Adipose tissue (tissue), 3 donors: Measurements from ENCODE around the gene TNFRSF6B. TPM values are rescaled to one million over a fixed set of nuclear protein-coding genes. Genes with fewer than 3 reads are reported as not detected.

Experiments used
- H3K27ac ChIP-seq: one replicate; pipeline ENCODE4 v1.5.1; 2013; ENCODE audit warnings: low read depth, low read length
- WGBS, 3 donors: extraction: QIAGEN DNeasy Blood & Tissue Kit; methylation state at CpG; one replicate each; pipeline ENCODE4 v1.1.7; 2013; 5-methylcytosine and 5-hydroxymethylcytosine counted together
- polyA plus RNA-seq, 3 donors: library from polyadenylated mRNA; stranded (reverse); fragments of 200-250 nt; gene quantifications; one replicate each; pipeline ENCODE4 v1.2.3, GENCODE V29; 2013
- donor health status: healthy with polysubstance abuse.
- donor health status: Bipolar disorder and iron deficiency.
- donor health status: healthy.

The TNFRSF6B gene
- polyA plus RNA-seq, 3 donors, result 7.4 to 92.8 (median 9.3) TPM

- no peak overlapping the region for H3K27ac ChIP-seq
- WGBS, 3 donors, result 69 to 79% (median 77%) methylated on average over 27 to 30 of the region's 30 CpGs
Measured at GRCh38 chr20:63741676-63742380, 45.4 kb downstream of the TNFRSF6B start.

DNA sequence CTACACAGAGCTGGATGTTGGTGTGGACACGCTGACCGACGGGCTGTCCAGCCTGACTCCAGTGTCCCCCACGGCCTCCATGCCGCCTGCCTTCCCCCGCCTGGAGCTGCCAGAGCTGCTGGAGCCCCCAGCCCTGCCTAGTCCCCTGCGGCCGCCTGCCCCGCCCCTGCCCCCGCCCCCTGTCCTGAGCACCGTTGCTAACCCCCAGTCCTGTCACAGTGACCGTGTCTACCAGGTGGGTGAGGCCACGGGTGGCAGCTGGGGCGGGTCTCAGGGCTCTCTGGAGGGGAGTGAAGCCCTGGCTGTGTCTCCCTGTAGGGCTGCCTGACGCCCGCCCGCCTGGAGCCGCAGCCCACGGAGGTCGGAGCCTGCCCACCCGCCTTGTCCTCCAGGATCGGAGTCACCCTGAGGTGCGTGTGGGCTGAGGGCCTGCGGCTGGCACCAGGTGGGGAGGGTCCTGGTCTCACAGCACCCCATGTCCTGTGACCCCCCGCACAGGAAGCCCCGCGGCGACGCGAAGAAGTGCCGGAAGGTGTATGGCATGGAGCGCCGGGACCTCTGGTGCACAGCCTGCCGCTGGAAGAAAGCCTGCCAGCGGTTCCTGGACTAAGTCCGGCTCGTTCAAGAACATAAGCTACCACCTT, 46.1 kb downstream of the TNFRSF6B start:
- WGBS, 3 donors, result 85 to 87% (median 86%) methylated on average over 29 to 37 of the region's 37 CpGs
- H3K27ac ChIP-seq, result no peak overlapping the region

- 84 to 88% (median 88%) methylated on average over 31 of the region's 31 CpGs for WGBS, 3 donors
Measured at GRCh38 chr20:63743210-63743970, 46.9 kb downstream of the TNFRSF6B start.

DNA sequence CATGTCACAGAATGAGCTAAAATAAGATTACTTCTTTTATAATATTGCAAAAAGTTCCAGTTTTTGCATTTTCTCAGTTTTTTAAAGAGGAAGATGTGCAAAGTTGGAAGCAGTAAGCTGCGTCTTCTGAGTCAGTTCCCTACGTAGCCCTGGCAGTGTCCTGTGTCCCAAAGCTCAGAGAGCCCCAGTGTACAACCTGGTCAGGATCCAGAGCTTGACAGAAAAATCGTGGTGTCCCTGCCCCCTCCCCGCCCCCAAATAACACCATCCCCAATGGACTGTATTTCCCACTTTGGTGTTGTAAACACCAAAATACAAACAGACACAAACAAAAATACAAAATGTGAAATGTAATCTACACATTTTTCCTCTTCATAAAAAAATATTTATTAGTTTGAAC, 47.7 kb downstream of the TNFRSF6B start:
- 61 to 73% (median 72%) methylated on average over 4 of the region's 4 CpGs for WGBS, 3 donors
- H3K27ac ChIP-seq, result no peak overlapping the region

More at GRCh38 chr20:63743210-63743970, 46.9 kb downstream of the TNFRSF6B start:
- H3K27ac ChIP-seq, result no peak overlapping the region

DNA sequence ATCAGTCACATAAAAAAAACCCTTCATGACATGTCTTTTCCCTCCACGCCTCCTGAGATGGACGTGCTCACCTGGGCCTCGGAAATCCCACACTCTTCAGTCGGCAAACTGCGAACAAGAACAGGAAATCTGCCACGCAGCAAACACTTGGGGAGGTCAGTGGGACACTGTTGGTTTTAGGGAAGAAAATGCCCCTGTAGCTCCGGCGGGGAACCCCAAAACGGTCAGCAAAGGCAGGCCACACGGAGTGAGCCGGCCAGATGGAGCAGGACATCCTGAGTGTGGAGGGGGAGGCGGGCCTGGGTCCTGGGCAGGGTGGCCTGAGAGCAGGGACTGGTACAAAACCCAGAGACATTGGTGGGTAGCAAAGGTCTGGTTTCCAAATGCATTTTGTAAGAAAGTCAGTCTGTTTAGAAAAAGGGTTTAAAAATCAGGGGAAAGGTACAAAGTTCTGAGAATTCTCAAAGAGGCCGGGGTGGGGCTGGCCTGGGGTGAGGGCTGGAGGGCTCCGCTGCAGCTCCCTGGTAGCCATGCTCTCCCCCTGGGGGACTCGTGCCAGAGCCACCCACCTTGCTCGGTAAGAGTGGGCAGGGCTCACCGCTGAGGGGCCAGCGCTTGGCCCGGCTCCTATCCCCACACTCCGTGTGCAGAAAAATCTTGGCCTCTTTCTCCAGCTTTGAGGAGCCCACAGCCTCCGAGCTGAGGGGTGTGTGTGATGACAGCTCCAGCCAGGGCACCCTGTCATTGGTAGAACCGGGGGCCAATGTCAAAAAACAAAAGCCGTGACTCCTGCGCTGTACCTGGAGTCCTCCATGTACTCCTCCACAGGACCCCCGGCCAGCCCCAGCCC, 48.3 kb downstream of the TNFRSF6B start:
- 71 to 80% (median 79%) methylated on average over 25 of the region's 25 CpGs for WGBS, 3 donors

GRCh38 chr20:63745424-63745805, 49.0 kb downstream of the TNFRSF6B start:
- H3K27ac ChIP-seq, result no peak overlapping the region
- 82 to 85% (median 83%) methylated on average over 15 of the region's 15 CpGs for WGBS, 3 donors

More for the DNA sequence above, 48.3 kb downstream of the TNFRSF6B start:
- H3K27ac ChIP-seq, result no peak overlapping the region

DNA sequence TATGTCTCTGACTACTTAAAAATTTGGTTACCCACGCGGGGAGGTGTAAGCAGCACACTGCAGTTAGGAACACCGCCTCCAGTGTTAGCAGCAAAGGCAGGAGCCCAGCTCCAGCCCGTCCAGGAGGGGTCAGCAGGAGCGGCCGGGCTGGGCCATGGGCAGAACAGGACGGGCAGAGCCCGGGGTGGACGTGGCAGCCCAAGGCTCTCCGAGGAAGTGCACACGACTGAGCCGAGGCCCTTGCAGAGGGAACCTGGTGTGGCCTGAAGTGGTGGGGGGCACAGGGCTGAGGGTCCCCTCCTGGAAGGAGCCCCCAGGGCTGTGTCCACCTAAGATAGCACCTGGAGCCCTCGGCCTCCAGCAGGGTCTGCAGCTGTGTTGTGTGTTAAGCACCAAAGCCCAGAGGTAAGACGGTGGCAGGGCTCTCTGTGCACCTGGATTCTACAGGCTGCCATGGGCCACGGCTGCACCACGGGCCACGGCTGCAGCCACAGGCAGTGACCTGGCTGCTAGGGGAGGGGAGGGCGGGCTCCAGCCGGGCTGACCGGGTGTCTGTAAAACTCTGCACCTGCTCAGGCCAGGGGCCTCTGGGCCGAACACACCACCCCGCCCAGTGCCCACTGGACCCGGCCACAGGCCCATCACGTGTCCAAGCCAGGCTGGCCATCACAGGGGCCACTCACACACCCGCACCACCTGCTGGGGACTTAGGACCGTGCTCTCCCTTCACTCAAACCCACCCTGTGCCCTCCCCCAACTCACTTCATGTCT, 49.7 kb downstream of the TNFRSF6B start:
- 87 to 93% (median 92%) methylated on average over 24 to 26 of the region's 26 CpGs for WGBS, 3 donors
- H3K27ac ChIP-seq, result no peak overlapping the region

DNA sequence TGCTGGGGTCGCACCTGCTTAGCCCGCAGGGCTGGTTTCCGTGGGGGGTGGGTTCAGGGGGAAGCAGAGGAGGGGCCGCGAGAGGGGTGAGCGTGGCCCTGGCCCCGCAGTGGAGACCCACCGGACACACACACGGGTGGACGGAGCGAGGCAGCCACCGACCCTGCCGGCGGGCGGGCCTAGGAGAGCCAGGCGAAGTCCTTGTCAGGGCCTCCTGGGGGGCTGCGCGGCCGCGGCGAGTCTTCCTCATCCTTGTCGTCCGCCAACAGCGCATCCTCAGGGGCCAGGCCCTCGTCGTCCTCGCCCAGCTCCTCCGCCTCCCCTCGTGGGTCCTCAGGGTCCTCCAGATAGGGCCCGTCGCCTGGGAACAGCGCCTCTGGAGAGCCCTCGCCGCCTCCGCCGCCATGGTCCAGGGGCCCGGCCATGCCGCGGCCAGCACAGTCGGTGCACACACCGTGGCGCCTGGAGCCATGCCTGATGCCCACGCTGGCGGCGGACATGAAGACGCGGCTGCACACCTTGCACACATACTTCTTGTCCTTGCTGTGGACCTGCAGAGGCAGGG, 50.4 kb downstream of the TNFRSF6B start:
- no peak overlapping the region for H3K27ac ChIP-seq
- 90 to 95% (median 93%) methylated on average over 37 to 47 of the region's 47 CpGs for WGBS, 3 donors

DNA sequence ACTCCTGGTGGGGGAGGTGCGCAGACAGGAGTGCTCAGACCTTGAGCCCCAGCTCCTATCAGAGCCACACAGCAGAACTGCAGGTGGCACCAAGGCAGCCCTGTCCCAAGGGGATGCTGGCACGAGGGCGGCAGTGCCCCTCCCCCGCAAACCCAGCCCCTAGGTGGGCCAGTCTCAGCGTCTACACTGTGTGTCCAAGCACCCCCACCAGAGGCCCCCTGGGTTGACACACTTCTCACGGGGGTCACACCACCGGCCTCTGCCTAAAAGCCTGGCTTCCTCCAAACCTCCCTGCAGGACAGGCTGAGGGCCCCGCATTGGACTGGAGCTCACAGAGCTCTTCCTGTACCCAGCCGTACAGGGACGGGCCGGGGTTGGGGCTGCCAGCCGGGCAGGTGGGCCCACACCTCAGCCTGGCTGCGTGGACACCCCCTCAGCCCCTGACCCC, 51.2 kb downstream of the TNFRSF6B start:
- 62 to 82% (median 79%) methylated on average over 9 to 13 of the region's 13 CpGs for WGBS, 3 donors

More for the DNA sequence above, 51.2 kb downstream of the TNFRSF6B start:
- H3K27ac ChIP-seq, result no peak overlapping the region

Other genes with a start within 250 kb of the TNFRSF6B start
- gene KCNQ2, start 224.0 kb upstream of the TNFRSF6B start, polyA plus RNA-seq, result 1 to 10 TPM in 1 of 3 donors, under 1 TPM in 1, not detected in 1; 0.10 to 1.6 TPM
- gene EEF1A2, start 197.6 kb upstream of the TNFRSF6B start, polyA plus RNA-seq, result 10 to 100 TPM in 1 of 3 donors, 1 to 10 TPM in 2; 1.2 to 24.4 (median 3.2) TPM
- gene PPDPF, start 175.9 kb upstream of the TNFRSF6B start, polyA plus RNA-seq, result 100 to 1,000 TPM; 195 to 215 (median 203) TPM
- 1 to 10 TPM in 2 of 3 donors, not detected in 1; 1.6 to 3.6 TPM for gene PTK6, start 159.3 kb upstream of the TNFRSF6B start, polyA plus RNA-seq
- under 1 TPM in 1 of 3 donors, not detected in 2; 0.06 TPM for gene SRMS, start 148.9 kb upstream of the TNFRSF6B start, polyA plus RNA-seq
- 1 to 10 TPM in 1 of 3 donors, under 1 TPM in 2; 0.17 to 1.0 (median 0.36) TPM for gene FNDC11, start 142.5 kb upstream of the TNFRSF6B start, polyA plus RNA-seq
- gene HELZ2, start 122.4 kb upstream of the TNFRSF6B start, polyA plus RNA-seq, result 10 to 100 TPM; 11.3 to 22.0 (median 13.3) TPM
- gene GMEB2, start 69.6 kb upstream of the TNFRSF6B start, polyA plus RNA-seq, result 1 to 10 TPM; 6.9 to 9.6 (median 7.5) TPM
- 10 to 100 TPM; 10.6 to 16.9 (median 12.6) TPM for gene STMN3, start 43.2 kb upstream of the TNFRSF6B start, polyA plus RNA-seq
- 10 to 100 TPM in 2 of 3 donors, 1 to 10 TPM in 1; 7.3 to 16.1 (median 11.8) TPM for gene RTEL1, start 38.3 kb upstream of the TNFRSF6B start, polyA plus RNA-seq
- 10 to 100 TPM; 26.9 to 50.8 (median 40.9) TPM for gene ARFRP1, start 11.3 kb downstream of the TNFRSF6B start, polyA plus RNA-seq
- gene ZGPAT, start 11.4 kb downstream of the TNFRSF6B start, polyA plus RNA-seq, result 10 to 100 TPM; 13.2 to 33.0 (median 30.7) TPM
- gene LIME1, start 40.0 kb downstream of the TNFRSF6B start, polyA plus RNA-seq, result 10 to 100 TPM in 2 of 3 donors, 1 to 10 TPM in 1; 5.2 to 16.7 (median 10.7) TPM
- 100 to 1,000 TPM in 1 of 3 donors, 10 to 100 TPM in 2; 28.3 to 137 (median 72.8) TPM for gene SLC2A4RG, start 43.1 kb downstream of the TNFRSF6B start, polyA plus RNA-seq
- 1 to 10 TPM; 1.8 to 8.2 (median 6.1) TPM for gene ZBTB46, start 134.6 kb downstream of the TNFRSF6B start, polyA plus RNA-seq
- 1 to 10 TPM in 1 of 3 donors, under 1 TPM in 1, not detected in 1; 0.72 to 1.2 TPM for gene ABHD16B, start 164.8 kb downstream of the TNFRSF6B start, polyA plus RNA-seq
- gene TPD52L2, start 168.6 kb downstream of the TNFRSF6B start, polyA plus RNA-seq, result 100 to 1,000 TPM in 1 of 3 donors, 10 to 100 TPM in 2; 34.8 to 109 (median 88.8) TPM
- gene DNAJC5, start 198.5 kb downstream of the TNFRSF6B start, polyA plus RNA-seq, result 10 to 100 TPM; 19.0 to 22.9 (median 21.1) TPM